ENCODE results near the gene SULT4A1. TPM values are rescaled to one million over a fixed set of nuclear protein-coding genes. Genes with fewer than 3 reads are reported as not detected.

The SULT4A1 gene
- total RNA-seq, 6 experiments from 2014 or later, result not detected

DNA sequence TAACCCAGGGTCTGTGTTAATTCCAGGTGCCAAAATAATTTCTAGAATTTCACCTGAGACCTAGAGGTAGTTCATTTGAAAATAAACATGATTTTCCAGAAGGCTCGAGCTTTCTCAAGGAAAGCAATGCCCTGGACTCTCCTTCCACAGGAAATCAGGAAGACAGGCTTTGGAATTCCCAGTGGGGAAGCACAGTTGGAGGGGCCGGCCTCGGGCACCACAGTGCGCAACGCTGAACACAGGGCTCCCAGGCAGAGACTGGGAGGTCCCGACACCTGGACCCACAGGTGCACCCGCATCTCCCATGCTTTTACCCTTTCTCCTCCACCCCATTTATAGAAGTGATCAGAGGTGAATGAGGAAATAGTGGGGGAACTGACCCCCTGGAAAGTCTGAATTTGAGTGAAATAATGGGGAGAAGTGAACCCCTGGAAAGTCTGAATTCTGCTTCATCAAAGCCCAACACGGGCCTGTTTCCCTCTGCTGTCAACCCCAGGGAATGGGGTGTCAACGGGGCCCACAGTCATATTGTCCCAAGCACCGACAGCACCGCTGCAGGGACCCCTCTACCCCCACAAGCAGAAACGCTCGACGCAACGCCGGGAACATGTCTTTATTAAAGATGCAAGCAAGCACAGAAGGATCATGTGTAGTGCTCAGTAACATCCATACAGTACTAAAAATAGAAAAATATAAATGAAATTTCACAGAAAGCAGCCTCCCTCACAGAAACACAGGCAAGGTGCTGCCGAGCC is 38.2 kb downstream of the SULT4A1 start:
- Mint-ChIP-seq H3K4me1 (ENCODE audit: low read depth) (peaks cover 17% of the 10 kb centered on the region), H3K27me3 (ENCODE audit: insufficient read depth) (peaks cover 25% of the 10 kb centered on the region), H3K36me3 (ENCODE audit: low read depth) (no peaks in the 10 kb centered on the region), H3K4me3 (no peak overlapping the region), H3K27ac (no peak overlapping the region), H3K9me3 (no peaks in the 10 kb centered on the region)
- TF ChIP-seq, protein P1, sequence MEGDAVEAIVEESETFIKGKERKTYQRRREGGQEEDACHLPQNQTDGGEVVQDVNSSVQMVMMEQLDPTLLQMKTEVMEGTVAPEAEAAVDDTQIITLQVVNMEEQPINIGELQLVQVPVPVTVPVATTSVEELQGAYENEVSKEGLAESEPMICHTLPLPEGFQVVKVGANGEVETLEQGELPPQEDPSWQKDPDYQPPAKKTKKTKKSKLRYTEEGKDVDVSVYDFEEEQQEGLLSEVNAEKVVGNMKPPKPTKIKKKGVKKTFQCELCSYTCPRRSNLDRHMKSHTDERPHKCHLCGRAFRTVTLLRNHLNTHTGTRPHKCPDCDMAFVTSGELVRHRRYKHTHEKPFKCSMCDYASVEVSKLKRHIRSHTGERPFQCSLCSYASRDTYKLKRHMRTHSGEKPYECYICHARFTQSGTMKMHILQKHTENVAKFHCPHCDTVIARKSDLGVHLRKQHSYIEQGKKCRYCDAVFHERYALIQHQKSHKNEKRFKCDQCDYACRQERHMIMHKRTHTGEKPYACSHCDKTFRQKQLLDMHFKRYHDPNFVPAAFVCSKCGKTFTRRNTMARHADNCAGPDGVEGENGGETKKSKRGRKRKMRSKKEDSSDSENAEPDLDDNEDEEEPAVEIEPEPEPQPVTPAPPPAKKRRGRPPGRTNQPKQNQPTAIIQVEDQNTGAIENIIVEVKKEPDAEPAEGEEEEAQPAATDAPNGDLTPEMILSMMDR (IDR thresholded peaks at IDR 0.05), result no peak
- no peak for DNase-seq

DNA sequence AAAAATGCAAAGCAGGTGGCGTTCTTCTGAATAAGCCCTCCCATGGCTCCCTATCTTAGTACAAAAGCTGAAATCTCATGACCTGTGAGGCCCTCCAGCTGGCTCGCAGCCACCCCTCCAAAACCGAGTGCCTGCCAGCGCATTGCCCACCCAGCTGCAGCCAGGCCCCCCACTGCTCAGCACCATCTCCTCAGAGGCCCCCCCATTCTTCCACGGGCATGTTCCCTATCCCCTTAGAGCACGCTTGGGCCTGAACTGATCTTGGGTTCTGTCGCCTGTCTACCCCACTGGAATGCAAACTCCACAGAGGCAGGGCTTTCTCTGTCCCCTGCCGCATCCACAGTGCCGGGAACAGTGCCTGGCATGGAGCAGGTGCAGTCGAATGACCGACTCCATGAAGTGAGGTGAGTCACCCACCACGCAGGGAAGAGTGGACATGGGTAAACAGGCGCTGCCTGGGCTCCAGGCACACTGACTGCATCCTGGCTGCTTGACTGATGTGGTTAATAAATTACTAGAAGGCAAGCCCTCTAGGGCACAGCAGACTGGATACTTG is 38.9 kb downstream of the SULT4A1 start:
- Mint-ChIP-seq H3K4me1 (ENCODE audit: low read depth) (peaks cover 17% of the 10 kb centered on the region), H3K9me3 (no peaks in the 10 kb centered on the region), H3K27me3 (ENCODE audit: insufficient read depth) (peaks cover 31% of the 10 kb centered on the region), H3K4me3 (no peak overlapping the region), H3K27ac (no peak overlapping the region), H3K36me3 (ENCODE audit: low read depth) (no peaks in the 10 kb centered on the region)
- TF ChIP-seq, protein P1 (IDR thresholded peaks at IDR 0.05), result no peak
- no peak for DNase-seq

DNA sequence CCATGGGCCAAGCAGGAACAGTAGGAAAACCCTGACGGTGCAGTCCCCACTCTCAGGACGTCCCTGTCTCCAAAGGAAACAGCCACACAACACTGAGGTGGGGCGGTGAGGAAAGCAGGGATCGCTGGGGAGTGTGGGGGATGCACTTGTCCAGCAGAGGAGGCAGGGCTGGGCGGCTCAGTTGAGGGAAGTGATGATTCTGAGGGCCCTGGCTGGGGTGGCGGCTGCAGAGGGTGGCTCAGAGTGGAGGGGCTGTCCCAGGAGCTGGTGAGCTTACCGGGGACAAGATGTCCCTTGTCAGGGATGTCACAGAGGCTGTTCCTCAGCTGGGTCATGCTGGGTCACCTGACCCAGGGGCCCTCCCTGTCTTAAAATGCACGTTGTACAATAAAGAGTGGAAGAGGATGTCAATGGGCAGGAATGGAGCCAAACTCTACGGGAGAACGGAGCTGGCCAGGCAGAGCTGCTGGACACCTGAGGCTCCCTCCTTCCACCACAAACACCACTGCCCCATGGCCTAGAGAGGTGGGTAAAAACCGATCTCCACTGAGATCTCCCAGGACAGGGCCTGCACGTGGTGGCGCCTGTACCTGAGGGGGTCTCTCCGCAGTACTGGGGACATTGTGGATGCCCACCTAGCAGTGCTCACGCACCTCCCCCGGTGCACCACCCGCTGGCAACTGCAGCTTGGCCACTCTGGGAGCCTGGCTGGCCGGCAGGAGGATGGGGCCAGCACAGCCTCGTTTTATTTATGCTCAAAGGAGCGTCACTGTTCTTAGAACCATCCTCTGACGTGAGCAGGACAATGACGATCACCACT is 40.5 kb downstream of the SULT4A1 start:
- no peaks in the 10 kb centered on the region for H3K36me3 Mint-ChIP-seq (ENCODE audit: low read depth)
- no peak overlapping the region for H3K27ac Mint-ChIP-seq

DNA sequence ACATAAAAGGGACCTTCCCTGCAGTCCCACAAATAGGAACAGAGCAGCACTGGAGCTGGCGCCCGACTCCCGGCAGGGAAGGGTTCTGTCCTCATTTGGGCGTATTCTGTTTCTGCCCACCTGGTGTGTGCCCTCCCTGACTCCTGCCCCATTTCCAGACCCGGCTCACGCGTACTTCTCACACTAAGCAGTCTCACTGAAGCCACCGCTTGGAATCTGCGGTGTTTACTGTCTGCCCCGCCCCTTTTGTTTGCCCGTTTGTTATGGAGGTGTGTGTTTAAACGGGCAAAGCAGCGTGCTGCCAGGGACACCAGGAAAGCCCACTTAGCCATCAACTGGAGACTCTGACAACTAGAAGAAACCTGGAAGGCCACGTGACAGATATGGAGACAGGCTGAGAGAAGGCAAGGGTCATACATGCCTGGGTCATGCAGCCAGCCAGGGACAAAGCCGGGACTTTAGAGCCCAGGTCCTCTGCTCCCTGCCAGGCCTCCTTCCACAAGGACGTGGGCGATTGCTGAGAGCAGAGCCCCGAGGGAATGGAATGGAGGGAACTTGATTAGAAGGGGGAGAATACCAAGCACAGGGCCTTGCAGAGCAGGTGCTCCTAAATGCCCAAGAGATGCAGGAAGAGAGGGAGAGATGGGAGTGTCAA is 41.5 kb downstream of the SULT4A1 start:
- no peaks in the 10 kb centered on the region for H3K36me3 Mint-ChIP-seq (ENCODE audit: low read depth)
- DNase-seq, result no peak
- H3K4me1 Mint-ChIP-seq (ENCODE audit: low read depth), result peaks cover 3% of the 10 kb centered on the region
- H3K9me3 Mint-ChIP-seq, result no peaks in the 10 kb centered on the region
- peaks cover 35% of the 10 kb centered on the region for H3K27me3 Mint-ChIP-seq (ENCODE audit: insufficient read depth)
- H3K27ac Mint-ChIP-seq, result no peak overlapping the region
- TF ChIP-seq, protein P1 (IDR thresholded peaks at IDR 0.05), result no peak
- no peak overlapping the region for H3K4me3 Mint-ChIP-seq

More for the DNA sequence above, 40.5 kb downstream of the SULT4A1 start:
- no peak overlapping the region for H3K4me3 Mint-ChIP-seq
- H3K4me1 Mint-ChIP-seq (ENCODE audit: low read depth), result peaks cover 14% of the 10 kb centered on the region
- peaks cover 34% of the 10 kb centered on the region for H3K27me3 Mint-ChIP-seq (ENCODE audit: insufficient read depth)
- TF ChIP-seq, protein P1 (IDR thresholded peaks at IDR 0.05), result no peak
- no peak for DNase-seq
- H3K9me3 Mint-ChIP-seq, result no peaks in the 10 kb centered on the region

DNA sequence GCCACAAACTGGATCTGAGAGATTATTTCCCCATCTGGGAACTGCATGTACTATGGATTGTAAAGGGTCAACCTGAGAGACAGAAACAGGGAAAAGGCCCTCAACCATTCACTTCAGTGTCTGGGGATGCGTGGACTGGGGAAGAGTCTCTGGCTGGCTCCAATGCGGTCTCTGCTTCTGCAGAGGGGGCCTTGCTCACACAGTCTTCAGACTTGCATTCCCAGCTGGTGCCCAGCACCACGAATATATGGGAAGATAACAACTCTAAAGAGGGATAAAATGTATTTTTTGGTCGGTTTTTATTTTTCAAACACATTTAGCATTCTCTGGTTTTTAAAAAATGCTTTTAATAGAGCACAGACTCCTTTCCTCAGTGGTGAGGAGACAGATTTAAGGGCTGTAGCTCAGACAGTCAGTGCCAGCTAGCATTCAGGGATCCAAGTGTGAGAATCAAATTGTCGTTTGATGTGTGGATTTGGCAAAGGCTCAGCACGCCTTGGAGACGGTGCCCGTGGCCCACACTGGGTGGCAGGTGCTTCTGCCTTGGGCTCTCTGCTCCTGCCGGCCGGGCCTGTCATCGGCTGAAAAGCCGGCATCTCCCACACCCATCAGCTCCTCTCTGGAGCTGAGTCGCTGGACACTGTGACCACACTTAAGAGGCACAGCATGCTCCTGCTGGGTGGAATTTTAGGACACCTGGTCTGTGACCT is 42.2 kb downstream of the SULT4A1 start:
- DNase-seq, result no peak
- Mint-ChIP-seq H3K9me3 (no peaks in the 10 kb centered on the region), H3K4me3 (no peak overlapping the region), H3K27me3 (ENCODE audit: insufficient read depth) (peaks cover 35% of the 10 kb centered on the region), H3K27ac (no peak overlapping the region), H3K36me3 (ENCODE audit: low read depth) (no peaks in the 10 kb centered on the region), H3K4me1 (ENCODE audit: low read depth) (no peaks in the 10 kb centered on the region)
- TF ChIP-seq, protein P1 (IDR thresholded peaks at IDR 0.05), result no peak

Data from HFFc6 (cell line).